H54 (cell line): Measurements from ENCODE around the gene ADAP2.
"Not testable (repeated sequence)": the region's sequence is repeated elsewhere in the genome, so short reads cannot be mapped to it uniquely, and the experiment has no call there.

Source experiments
- DNase-seq: peaks from one replicate; pipeline ENCODE4 v3.0.0; 2011; ENCODE audit warnings: low spot score, mixed read lengths; ENCODE audit not compliant: insufficient read length
- FAIRE-seq: peaks from 3 replicates; lab custom pipeline; 2011; peaks lifted over from hg19 to GRCh38; lab: Jason Lieb, UNC
- POLR2A ChIP-seq: IDR thresholded peaks from 2 replicates; pipeline ENCODE4 v1.6.1; 2011; ENCODE audit warnings: low read depth, mild to moderate bottlenecking, low read length

ADAP2 gene

GRCh38 chr17:30950189-30950588, 28.4 kb downstream of the ADAP2 start:
- FAIRE-seq (no peak), DNase-seq (no peak)
- TF ChIP-seq POLR2A: no peak

- FAIRE-seq: no peak
- TF ChIP-seq POLR2A: no peak
- DNase-seq: peak; percentile 32
These were observed 29.1 kb downstream of the ADAP2 start for GRCh38 chr17:30950669-30951399.

GRCh38 chr17:30952638-30953393, 31.1 kb downstream of the ADAP2 start:
- no peak for TF ChIP-seq POLR2A
- DNase-seq: no peak
- no peak for FAIRE-seq

- DNase-seq (no peak), FAIRE-seq (no peak)
These were observed 32.5 kb downstream of the ADAP2 start for GRCh38 chr17:30954046-30954830.

GRCh38 chr17:30956764-30957374, 35.1 kb downstream of the ADAP2 start:
- DNase-seq: no peak
- no peak for FAIRE-seq
- TF ChIP-seq POLR2A: no peak

More at GRCh38 chr17:30954046-30954830, 32.5 kb downstream of the ADAP2 start:
- TF ChIP-seq POLR2A: no peak

GRCh38 chr17:30957741-30958140, 36.0 kb downstream of the ADAP2 start:
- no peak for TF ChIP-seq POLR2A
- DNase-seq: no peak
- no peak for FAIRE-seq

GRCh38 chr17:30958187-30958586, 36.4 kb downstream of the ADAP2 start:
- TF ChIP-seq POLR2A: no peak
- FAIRE-seq (no peak), DNase-seq (no peak)

GRCh38 chr17:30961209-30962188, 39.8 kb downstream of the ADAP2 start:
- FAIRE-seq: no peak
- no peak for DNase-seq
- TF ChIP-seq POLR2A: no peak

GRCh38 chr17:30964312-30964711, 42.6 kb downstream of the ADAP2 start:
- FAIRE-seq, DNase-seq: not testable (repeated sequence)

GRCh38 chr17:30964876-30965275, 43.1 kb downstream of the ADAP2 start:
- DNase-seq (no peak), FAIRE-seq (no peak)
- TF ChIP-seq POLR2A: no peak

- no peak for TF ChIP-seq POLR2A
- no peak for DNase-seq
- no peak for FAIRE-seq
These were observed 43.9 kb downstream of the ADAP2 start for GRCh38 chr17:30965686-30966085.

- DNase-seq, FAIRE-seq: not testable (repeated sequence)
These were observed 46.2 kb downstream of the ADAP2 start for GRCh38 chr17:30967911-30968310.
